Mesenchymal stem cell (in vitro differentiated cells and primary cell): Measurements from ENCODE around the gene SRSF3. TPM values are rescaled to one million over a fixed set of nuclear protein-coding genes. Genes with fewer than 3 reads are reported as not detected.

Source experiments
- small RNA-seq: library from polyadenylated mRNA; stranded (forward); fragments of <200 nt; extraction: miRNeasy Mini kit (QIAGEN cat#:217004); gene quantifications from one replicate; pipeline ENCODE3, GENCODE V24; 2013; ENCODE audit warnings: low read depth

Gene SRSF3

Small RNAs within 50 kb of the gene (small RNA-seq; reads per million reads assigned to genes)
- not detected for gene MIR3925
- not detected for gene RNU1-88P
